MM.1S (cell line): ENCODE results near the gene NMRK1.

Experiments
- EZH2 ChIP-seq: fragments of 300-600 bp; sonication (generic); optimal IDR thresholded peaks from 2 replicates; pipeline ENCODE3; 2017; ENCODE audit warnings: low read depth, mild to moderate bottlenecking, antibody characterized with exemption, low read length, mixed read lengths
- TF ChIP-seq, protein P1 (sequence below): fragments of 300-600 bp; sonication (generic); IDR thresholded peaks from 2 replicates; pipeline ENCODE4 v1.5.1; 2016; ENCODE audit warnings: antibody characterized with exemption, low read length, mixed read lengths

DNA sequence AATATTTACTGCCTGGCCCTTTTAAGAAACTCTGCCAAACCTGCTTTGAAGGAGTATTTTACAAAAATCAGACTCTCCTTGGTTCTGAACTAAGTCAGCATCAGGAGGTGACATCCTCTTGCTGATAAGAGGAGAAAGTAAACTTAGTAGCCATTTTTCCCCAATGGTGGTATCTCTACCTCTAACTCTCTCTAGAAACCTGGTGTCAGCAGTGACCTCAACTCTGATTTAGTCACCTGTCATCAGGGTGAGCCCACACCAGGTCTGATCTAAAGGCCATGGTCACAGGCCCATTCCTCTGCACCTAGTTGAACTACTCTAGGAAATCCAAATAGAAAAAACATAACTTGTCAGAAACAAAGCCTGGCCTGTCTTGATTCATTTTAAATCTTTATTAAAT is 64.1 kb downstream of the NMRK1 start:
- TF ChIP-seq, protein P1, sequence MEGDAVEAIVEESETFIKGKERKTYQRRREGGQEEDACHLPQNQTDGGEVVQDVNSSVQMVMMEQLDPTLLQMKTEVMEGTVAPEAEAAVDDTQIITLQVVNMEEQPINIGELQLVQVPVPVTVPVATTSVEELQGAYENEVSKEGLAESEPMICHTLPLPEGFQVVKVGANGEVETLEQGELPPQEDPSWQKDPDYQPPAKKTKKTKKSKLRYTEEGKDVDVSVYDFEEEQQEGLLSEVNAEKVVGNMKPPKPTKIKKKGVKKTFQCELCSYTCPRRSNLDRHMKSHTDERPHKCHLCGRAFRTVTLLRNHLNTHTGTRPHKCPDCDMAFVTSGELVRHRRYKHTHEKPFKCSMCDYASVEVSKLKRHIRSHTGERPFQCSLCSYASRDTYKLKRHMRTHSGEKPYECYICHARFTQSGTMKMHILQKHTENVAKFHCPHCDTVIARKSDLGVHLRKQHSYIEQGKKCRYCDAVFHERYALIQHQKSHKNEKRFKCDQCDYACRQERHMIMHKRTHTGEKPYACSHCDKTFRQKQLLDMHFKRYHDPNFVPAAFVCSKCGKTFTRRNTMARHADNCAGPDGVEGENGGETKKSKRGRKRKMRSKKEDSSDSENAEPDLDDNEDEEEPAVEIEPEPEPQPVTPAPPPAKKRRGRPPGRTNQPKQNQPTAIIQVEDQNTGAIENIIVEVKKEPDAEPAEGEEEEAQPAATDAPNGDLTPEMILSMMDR = no peak
- TF ChIP-seq EZH2 = no peak
